Urinary bladder (tissue), 2 donors: ENCODE measurements around the gene DCST2. TPM values are rescaled to one million over a fixed set of nuclear protein-coding genes. Genes with fewer than 3 reads are reported as not detected.

Source experiments
- polyA plus RNA-seq: library from polyadenylated mRNA; stranded (reverse); fragments of 200-250 nt; gene quantifications from one replicate; pipeline ENCODE4 v1.2.3, GENCODE V29; 2013
- small RNA-seq: library from RNA; depleted of rRNA; stranded (forward); fragments of <200 nt; gene quantifications from one replicate; pipeline ENCODE3, GENCODE V24; 2014
- total RNA-seq: library from RNA; depleted of rRNA; stranded (reverse); fragments of >200 nt; gene quantifications from one replicate; pipeline ENCODE4 v1.2.3, GENCODE V29; 2014
- donor health status: healthy.

DCST2 gene
- total and polyA plus RNA-seq, 2 donors, result 0.53 to 1.2 TPM

Small RNAs within 50 kb of the gene (small RNA-seq; reads per million reads assigned to genes)
- gene MIR4258, result not detected

Other genes with a start within 250 kb of the DCST2 start
- gene KCNN3, start 163.5 kb downstream of the DCST2 start, total RNA-seq, result 16.6 TPM
- 1.5 TPM for gene KCNN3, start 163.5 kb downstream of the DCST2 start, polyA plus RNA-seq
- gene PMVK, start 97.1 kb downstream of the DCST2 start, total RNA-seq, result 6.8 TPM
- gene PMVK, start 97.1 kb downstream of the DCST2 start, polyA plus RNA-seq, result 47.1 TPM
- 74.0 TPM for gene PBXIP1, start 77.7 kb downstream of the DCST2 start, total RNA-seq
- 206 TPM for gene PBXIP1, start 77.7 kb downstream of the DCST2 start, polyA plus RNA-seq
- gene PYGO2, start 72.0 kb downstream of the DCST2 start, total RNA-seq, result 10.8 TPM
- 29.2 TPM for gene PYGO2, start 72.0 kb downstream of the DCST2 start, polyA plus RNA-seq
- gene SHC1, start 63.0 kb downstream of the DCST2 start, total RNA-seq, result 61.2 TPM
- gene SHC1, start 63.0 kb downstream of the DCST2 start, polyA plus RNA-seq, result 110 TPM
- 38.4 TPM for gene CKS1B, start 59.1 kb downstream of the DCST2 start, total RNA-seq
- 54.9 TPM for gene CKS1B, start 59.1 kb downstream of the DCST2 start, polyA plus RNA-seq
- gene FLAD1, start 50.4 kb downstream of the DCST2 start, total RNA-seq, result 10.5 TPM
- 27.9 TPM for gene FLAD1, start 50.4 kb downstream of the DCST2 start, polyA plus RNA-seq
- gene LENEP, start 40.2 kb downstream of the DCST2 start, total RNA-seq, result not detected
- not detected for gene LENEP, start 40.2 kb downstream of the DCST2 start, polyA plus RNA-seq
- gene ZBTB7B, start 31.0 kb downstream of the DCST2 start, total RNA-seq, result 14.7 TPM
- gene ZBTB7B, start 31.0 kb downstream of the DCST2 start, polyA plus RNA-seq, result 52.0 TPM
- gene DCST1, start within 50 bp of the DCST2 start, total RNA-seq, result not detected
- not detected for gene DCST1, start within 50 bp of the DCST2 start, polyA plus RNA-seq
- 38.3 TPM for gene ADAM15, start 17.5 kb upstream of the DCST2 start, total RNA-seq
- gene ADAM15, start 17.5 kb upstream of the DCST2 start, polyA plus RNA-seq, result 118 TPM
- gene EFNA4, start 30.0 kb upstream of the DCST2 start, total RNA-seq, result 7.5 TPM
- 8.1 TPM for gene EFNA4, start 30.0 kb upstream of the DCST2 start, polyA plus RNA-seq
- gene EFNA3, start 45.1 kb upstream of the DCST2 start, total RNA-seq, result 1.2 TPM
- gene EFNA3, start 45.1 kb upstream of the DCST2 start, polyA plus RNA-seq, result 2.3 TPM
- gene EFNA1, start 94.1 kb upstream of the DCST2 start, total RNA-seq, result 31.1 TPM
- 44.6 TPM for gene EFNA1, start 94.1 kb upstream of the DCST2 start, polyA plus RNA-seq
- gene SLC50A1, start 102.1 kb upstream of the DCST2 start, total RNA-seq, result 19.5 TPM
- gene SLC50A1, start 102.1 kb upstream of the DCST2 start, polyA plus RNA-seq, result 31.7 TPM
- 15.8 TPM for gene DPM3, start 106.8 kb upstream of the DCST2 start, total RNA-seq
- 205 TPM for gene DPM3, start 106.8 kb upstream of the DCST2 start, polyA plus RNA-seq
- 53.0 TPM for gene KRTCAP2, start 139.5 kb upstream of the DCST2 start, total RNA-seq
- 266 TPM for gene KRTCAP2, start 139.5 kb upstream of the DCST2 start, polyA plus RNA-seq
- gene TRIM46, start 140.1 kb upstream of the DCST2 start, total RNA-seq, result 0.85 TPM
- 1.1 TPM for gene TRIM46, start 140.1 kb upstream of the DCST2 start, polyA plus RNA-seq
- 57.2 TPM for gene THBS3, start 174.1 kb upstream of the DCST2 start, total RNA-seq
- 24.5 TPM for gene THBS3, start 174.1 kb upstream of the DCST2 start, polyA plus RNA-seq
- gene MTX1, start 174.9 kb upstream of the DCST2 start, total RNA-seq, result 13.6 TPM
- 40.2 TPM for gene MTX1, start 174.9 kb upstream of the DCST2 start, polyA plus RNA-seq
- gene ENTREP3, start 221.7 kb upstream of the DCST2 start, total RNA-seq, result 2.6 TPM
- 37.8 TPM for gene ENTREP3, start 221.7 kb upstream of the DCST2 start, polyA plus RNA-seq
- gene SCAMP3, start 228.6 kb upstream of the DCST2 start, total RNA-seq, result 13.1 TPM
- gene SCAMP3, start 228.6 kb upstream of the DCST2 start, polyA plus RNA-seq, result 74.9 TPM
- 29.7 TPM for gene CLK2, start 239.7 kb upstream of the DCST2 start, total RNA-seq
- 42.3 TPM for gene CLK2, start 239.7 kb upstream of the DCST2 start, polyA plus RNA-seq
- gene HCN3, start 243.7 kb upstream of the DCST2 start, total RNA-seq, result 3.0 TPM
- 3.2 TPM for gene HCN3, start 243.7 kb upstream of the DCST2 start, polyA plus RNA-seq